Upper lobe of left lung (tissue), 4 donors: ENCODE measurements around the gene COL12A1.

ENCODE experiments used
- POLR2A ChIP-seq, 4 donors: fragments of 450-650 bp; IDR thresholded peaks; one replicate each; pipeline ENCODE4 v1.5.1; 2016 to 2017; ENCODE audit warnings: antibody characterized with exemption in 4 of 4, mild to moderate bottlenecking in 2 of 4
- TF ChIP-seq, protein P1 (sequence below), 6 experiments: fragments of 450-650 bp in 4 of 6; fragments of 200-600 bp in 2 of 6; sonication (generic) in 2 of 6; IDR thresholded peaks; one replicate each; pipeline ENCODE4 v1.5.1; 2016 to 2019; ENCODE audit warnings: antibody characterized with exemption in 6 of 6

DNA sequence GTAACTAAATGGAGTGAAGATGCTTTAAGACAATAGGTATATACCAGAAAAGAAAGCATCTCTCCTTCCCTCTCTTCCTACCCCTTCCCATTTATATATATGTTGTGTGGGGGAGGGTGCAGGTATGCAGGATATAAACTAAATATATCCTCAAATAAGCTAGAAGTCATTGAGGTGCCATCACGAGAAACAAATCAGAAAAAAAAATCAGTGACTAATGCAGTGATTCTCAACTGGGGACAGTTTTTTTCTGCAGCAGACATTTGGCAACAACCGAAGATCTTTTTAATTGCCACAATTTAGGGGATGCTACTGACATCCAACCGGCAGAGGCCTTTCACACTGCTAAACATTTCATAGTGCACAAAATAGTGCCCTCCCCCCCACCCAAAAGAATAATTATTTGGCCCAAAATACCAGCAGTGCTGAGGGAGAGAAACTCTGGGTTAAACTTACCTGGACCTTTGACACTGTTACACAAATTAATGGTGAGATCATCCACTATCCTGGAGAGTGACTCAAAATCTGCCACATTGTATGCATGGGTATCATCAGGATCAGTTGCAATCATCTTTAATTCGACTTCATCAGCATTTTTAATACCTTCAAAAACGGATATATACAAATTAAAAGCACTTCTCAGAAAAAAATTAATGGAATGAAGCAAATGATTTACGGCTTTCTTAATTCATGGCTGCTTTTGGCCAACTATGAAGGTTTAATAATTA is 55.0 kb downstream of the COL12A1 start:
- TF ChIP-seq, protein P1, sequence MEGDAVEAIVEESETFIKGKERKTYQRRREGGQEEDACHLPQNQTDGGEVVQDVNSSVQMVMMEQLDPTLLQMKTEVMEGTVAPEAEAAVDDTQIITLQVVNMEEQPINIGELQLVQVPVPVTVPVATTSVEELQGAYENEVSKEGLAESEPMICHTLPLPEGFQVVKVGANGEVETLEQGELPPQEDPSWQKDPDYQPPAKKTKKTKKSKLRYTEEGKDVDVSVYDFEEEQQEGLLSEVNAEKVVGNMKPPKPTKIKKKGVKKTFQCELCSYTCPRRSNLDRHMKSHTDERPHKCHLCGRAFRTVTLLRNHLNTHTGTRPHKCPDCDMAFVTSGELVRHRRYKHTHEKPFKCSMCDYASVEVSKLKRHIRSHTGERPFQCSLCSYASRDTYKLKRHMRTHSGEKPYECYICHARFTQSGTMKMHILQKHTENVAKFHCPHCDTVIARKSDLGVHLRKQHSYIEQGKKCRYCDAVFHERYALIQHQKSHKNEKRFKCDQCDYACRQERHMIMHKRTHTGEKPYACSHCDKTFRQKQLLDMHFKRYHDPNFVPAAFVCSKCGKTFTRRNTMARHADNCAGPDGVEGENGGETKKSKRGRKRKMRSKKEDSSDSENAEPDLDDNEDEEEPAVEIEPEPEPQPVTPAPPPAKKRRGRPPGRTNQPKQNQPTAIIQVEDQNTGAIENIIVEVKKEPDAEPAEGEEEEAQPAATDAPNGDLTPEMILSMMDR (IDR thresholded peaks at IDR 0.05): no peak
- no peak for TF ChIP-seq POLR2A (IDR thresholded peaks at IDR 0.05)
